Activated CD4-positive, alpha-beta T cell treated with anti-CD3 and anti-CD28 coated beads, Interleukin-2, amount 50 U/mL, for 1 hour (primary cell): ENCODE measurements around the gene PPP5C.
"Not testable (repeated sequence)": the region's sequence is repeated elsewhere in the genome, so short reads cannot be mapped to it uniquely, and the experiment has no call there.

Experiments
- DNase-seq: peaks from one replicate; pipeline ENCODE4 v3.0.0-alpha.2; 2020

Gene PPP5C

GRCh38 chr19:46411088-46411924, 64.4 kb downstream of the PPP5C start:
- no peak for DNase-seq

- DNase-seq, result no peak
Measured at GRCh38 chr19:46411925-46412649, 65.2 kb downstream of the PPP5C start.

- DNase-seq, result no peak
Measured at GRCh38 chr19:46412650-46413261, 65.9 kb downstream of the PPP5C start.

GRCh38 chr19:46413262-46414031, 66.6 kb downstream of the PPP5C start, which contains the start of gene CCDC8:
CCDC8 (minus strand) TSS chr19:46413564; CDS start chr19:46412810, 754 bp downstream.
- DNase-seq, result no peak

GRCh38 chr19:46414899-46415298, 68.0 kb downstream of the PPP5C start:
- DNase-seq, result not testable (repeated sequence)

- DNase-seq, result not testable (repeated sequence)
Measured at GRCh38 chr19:46415804-46416709, 69.2 kb downstream of the PPP5C start.

- DNase-seq, result no peak
Measured at GRCh38 chr19:46420056-46420455, 73.2 kb downstream of the PPP5C start.

GRCh38 chr19:46422344-46422743, 75.5 kb downstream of the PPP5C start:
- DNase-seq, result no peak

GRCh38 chr19:46423188-46423587, 76.3 kb downstream of the PPP5C start:
- no peak for DNase-seq

- DNase-seq, result no peak
Measured at GRCh38 chr19:46426035-46426505, 79.2 kb downstream of the PPP5C start.

- peak; percentile 25 for DNase-seq
Measured at GRCh38 chr19:46426506-46427162, 79.7 kb downstream of the PPP5C start.

GRCh38 chr19:46427518-46428045, 80.7 kb downstream of the PPP5C start:
- no peak for DNase-seq

GRCh38 chr19:46428239-46429135, 81.6 kb downstream of the PPP5C start, which contains the start of gene PNMA8C:
PNMA8C (minus strand) TSS chr19:46428936; CDS start chr19:46428359, 577 bp downstream.
- peak; percentile 35 for DNase-seq

- DNase-seq, result no peak
Measured at GRCh38 chr19:46429999-46430398, 83.1 kb downstream of the PPP5C start.

GRCh38 chr19:46431824-46432223, 84.9 kb downstream of the PPP5C start:
- no peak for DNase-seq

- not testable (repeated sequence) for DNase-seq
Measured at GRCh38 chr19:46433470-46433869, 86.6 kb downstream of the PPP5C start.

GRCh38 chr19:46435009-46435408, 88.1 kb downstream of the PPP5C start:
- DNase-seq, result no peak

- not testable (repeated sequence) for DNase-seq
Measured at GRCh38 chr19:46435689-46436088, 88.8 kb downstream of the PPP5C start.
